NCI-H2107 (cell line): ENCODE data around the gene DMXL1.
"Not testable (repeated sequence)": the region's sequence is repeated elsewhere in the genome, so short reads cannot be mapped to it uniquely, and the experiment has no call there.

Experiments
- DNase-seq: peaks from one replicate; lab custom pipeline; 2025; lab: John Stamatoyannopoulos, UW

Gene DMXL1

GRCh38 chr5:119063579-119064379 is 7.1 kb upstream of the DMXL1 start:
- no peak for DNase-seq

- DNase-seq = no peak
Observed at GRCh38 chr5:119067450-119067849, 3.4 kb upstream of the DMXL1 start.

DNA sequence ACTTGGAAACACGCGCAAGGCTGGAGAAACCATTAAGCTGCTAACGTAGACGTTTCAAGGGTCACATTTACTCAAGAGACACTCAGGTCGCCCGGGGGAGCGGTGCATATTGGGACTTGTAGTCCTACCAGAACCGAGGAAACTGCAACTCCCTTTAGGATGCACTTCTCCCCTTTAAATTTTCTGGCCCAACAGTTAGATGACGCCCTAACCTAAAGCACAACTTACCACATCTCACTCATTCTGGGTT is 384 bp upstream of the DMXL1 start:
- DNase-seq = peak; percentile 47

GRCh38 chr5:119071561-119071995 is 691 bp downstream of the DMXL1 start:
- no peak for DNase-seq

- DNase-seq = no peak
Observed at GRCh38 chr5:119072496-119072895, 1.6 kb downstream of the DMXL1 start.

GRCh38 chr5:119073746-119074337 is 3.0 kb downstream of the DMXL1 start:
- DNase-seq = not testable (repeated sequence)

DNA sequence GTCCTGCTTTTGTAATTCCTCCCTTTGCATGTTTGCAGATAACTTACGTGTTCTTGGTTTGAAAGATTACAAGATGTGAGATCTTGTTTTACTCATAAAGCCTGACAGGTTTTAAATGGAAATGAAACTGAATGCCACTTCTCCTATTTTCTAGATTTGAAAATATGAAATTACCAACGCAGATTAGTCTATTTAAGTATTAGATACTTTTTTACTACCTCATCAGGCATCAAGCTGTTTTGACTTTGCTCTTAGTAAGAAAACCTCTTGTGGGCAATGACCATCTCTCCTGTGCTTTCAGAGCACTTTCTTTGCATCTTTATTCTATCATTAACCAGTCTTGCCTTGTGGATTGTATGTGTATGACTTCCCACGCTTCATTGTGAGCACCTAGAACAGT is 3.5 kb downstream of the DMXL1 start:
- no peak for DNase-seq

- not testable (repeated sequence) for DNase-seq
Observed at GRCh38 chr5:119075269-119075668, 4.4 kb downstream of the DMXL1 start.

DNA sequence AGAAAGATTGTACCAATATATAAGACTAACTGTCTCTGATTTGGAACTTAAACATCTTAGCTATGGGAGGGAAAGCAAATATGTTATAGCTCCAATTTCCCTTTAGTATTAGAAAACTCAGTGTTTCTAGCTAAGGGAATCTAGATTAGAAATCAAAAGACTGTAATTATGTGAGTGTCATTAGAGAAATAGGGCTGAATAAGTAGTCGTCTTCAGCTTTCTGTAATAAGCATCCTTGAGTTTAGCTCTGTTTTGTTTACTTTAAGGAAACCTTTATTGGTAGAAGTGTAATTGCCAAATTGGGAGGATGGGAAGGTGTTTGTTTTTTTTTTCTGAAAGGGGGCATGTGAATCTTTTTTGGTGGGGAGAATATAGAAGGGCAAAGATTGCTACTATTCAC is 5.2 kb downstream of the DMXL1 start:
- DNase-seq = no peak

GRCh38 chr5:119077444-119077843 is 6.6 kb downstream of the DMXL1 start:
- no peak for DNase-seq

DNA sequence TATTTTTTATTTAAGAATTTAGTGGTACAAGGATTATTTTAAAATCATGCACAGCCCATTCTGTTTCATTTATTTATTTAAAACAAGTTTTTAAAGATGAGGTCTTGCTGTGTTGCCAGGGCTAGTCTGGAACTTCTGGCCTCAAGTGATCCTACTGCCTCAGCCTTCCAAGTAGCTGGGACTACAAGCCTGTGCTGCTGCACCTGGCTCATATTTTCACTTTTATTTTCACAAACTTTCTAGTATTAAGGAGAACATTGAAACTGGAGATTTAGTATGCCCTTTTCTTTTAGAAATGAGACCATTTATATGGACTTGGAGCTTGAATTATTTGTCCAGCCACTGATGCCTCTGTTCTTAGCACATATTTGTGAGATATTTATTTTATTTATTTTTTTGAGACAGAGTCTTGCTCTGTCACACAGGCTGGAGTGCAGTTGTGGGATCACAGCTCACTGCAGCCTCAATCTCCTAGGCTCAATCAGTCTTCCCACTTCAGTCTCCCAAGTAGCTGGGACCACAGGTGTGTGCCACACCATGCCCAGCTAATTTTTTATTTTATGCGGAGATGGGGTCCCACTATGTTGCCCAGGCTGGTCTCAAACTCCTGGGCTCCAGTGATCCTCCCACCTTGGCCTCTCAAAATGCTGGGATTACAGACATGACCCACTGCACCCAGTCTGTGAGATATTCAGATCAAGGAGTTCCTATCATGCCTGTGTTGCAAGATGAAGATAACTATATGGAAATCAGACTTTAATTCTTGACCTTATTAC is 7.4 kb downstream of the DMXL1 start:
- DNase-seq = no peak

DNA sequence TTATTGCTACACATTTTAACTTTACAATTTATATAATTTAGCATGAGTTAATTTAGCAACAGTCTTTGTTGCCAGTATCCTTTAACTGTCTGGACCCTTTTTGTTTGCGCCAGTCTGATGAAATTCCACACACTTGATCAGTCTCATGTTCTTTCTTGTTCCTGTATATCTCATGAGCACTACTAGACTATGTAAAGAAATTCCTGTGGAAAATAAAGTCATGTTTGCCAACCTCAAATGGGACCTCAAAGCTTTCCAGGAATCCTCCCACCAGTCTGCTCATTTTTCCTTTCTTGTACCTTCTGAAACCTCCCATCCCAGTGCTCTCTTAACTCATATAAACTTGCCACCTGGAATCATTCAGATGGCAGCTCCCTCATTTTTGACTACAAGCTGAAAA is 8.0 kb downstream of the DMXL1 start:
- no peak for DNase-seq

DNA sequence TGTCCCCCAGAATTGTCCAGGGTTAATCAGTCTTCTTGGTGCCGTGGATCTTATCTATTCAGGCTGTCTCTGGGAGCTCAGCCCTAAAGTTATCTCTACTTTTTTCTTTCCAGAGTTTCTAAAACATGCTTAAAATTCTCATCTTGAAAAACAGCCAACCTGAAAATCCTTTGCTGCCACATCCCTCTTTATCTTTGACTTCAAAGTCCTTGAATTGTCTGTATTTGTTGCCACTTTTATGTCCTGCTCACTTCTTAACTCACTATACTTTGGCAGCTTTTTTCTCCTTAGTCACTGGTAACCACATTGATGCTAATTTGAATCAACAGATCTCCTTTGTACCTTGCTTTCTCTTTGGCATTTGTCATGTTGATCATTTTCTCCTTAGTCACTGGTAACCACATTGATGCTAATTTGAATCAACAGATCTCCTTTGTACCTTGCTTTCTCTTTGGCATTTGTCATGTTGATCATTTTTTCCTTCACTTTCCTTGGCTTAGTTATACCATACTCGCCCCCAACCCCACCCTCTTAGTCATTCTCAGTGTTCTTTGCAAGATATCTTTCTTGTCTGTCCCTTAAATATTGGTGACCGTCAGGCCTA is 8.5 kb downstream of the DMXL1 start:
- DNase-seq = no peak

- no peak for DNase-seq
Observed at GRCh38 chr5:119080936-119081335, 10.0 kb downstream of the DMXL1 start.

- no peak for DNase-seq
Observed at GRCh38 chr5:119082691-119083090, 11.8 kb downstream of the DMXL1 start.

DNA sequence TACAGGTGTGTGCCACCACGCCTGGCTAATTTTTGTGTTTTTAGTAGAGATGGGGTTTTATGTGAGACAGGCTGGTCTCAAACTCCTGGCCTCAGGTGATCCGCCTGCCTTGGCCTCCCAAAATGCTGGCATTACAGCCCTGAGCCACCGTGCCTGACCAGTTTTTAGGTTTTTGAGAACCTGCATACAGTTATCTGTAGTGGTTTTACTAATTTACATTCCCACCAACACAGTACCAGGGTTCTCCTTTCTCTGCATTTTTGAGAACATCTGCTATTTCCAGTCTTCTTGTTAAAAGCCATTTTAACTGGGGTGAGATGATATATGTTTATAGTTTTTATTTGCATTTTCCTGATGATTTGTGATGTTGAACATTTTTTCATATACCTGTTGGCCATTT is 12.8 kb downstream of the DMXL1 start:
- no peak for DNase-seq

- no peak for DNase-seq
Observed at GRCh38 chr5:119088438-119088837, 17.6 kb downstream of the DMXL1 start.

DNA sequence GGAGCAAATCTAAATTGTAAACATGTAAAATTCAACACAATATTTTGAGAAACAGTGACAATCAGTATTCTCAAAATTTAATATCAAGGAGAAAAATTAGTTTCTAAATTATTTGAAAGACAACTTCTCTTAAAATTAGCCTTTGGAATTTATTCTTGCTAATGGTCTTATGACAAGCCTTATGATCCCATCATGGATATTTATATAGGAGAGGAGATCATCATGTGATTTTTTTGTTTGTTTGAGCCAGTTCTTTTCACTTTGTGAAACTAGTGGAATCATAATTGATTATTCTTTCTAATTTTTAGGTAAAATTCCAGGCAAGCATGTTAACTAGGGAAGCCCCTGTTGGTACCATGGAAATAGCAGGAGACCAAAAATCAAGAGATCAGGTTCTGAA is 24.7 kb downstream of the DMXL1 start:
- DNase-seq = no peak

GRCh38 chr5:119105971-119106370 is 35.1 kb downstream of the DMXL1 start:
- no peak for DNase-seq

- no peak for DNase-seq
Observed at GRCh38 chr5:119112151-119112550, 41.3 kb downstream of the DMXL1 start.

DNA sequence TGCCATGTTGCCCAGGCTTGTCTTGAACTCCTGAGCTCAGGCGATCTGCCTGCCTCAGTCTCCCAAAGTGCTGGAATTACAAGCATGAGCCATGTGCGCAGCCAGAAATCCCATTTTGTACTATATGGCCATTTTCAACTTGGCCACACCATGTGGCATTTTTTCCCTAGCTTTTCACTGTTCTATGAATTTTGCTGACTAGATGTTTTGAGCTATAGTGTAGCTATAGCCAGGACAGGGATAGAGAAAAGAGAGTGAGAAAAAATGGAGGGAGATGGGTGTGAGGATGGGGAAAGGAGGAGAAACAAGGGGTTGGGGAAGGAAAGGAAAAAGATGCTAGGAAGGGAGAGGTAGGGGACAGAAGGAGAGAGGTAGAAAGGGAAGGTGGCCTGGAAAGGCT is 46.4 kb downstream of the DMXL1 start:
- DNase-seq = no peak

DNA sequence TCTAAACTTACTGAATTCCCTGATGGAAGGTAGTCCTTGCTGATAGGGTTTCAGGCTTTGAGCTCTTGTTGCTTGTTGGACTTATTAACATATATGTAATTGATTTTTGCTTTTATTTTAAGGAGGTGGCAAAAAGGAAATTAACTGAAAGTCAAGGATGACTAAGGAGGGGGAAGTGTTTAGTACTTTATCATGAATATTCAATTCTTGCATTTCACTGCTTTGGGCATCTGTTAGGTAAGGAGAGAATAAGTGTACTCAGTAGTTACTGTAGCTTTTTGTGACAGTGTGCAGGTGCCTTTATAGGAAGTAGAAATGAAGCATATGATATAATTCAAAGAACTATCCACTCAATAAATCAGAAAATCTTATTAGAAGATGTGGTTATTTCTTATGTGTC is 47.1 kb downstream of the DMXL1 start:
- DNase-seq = no peak

DNA sequence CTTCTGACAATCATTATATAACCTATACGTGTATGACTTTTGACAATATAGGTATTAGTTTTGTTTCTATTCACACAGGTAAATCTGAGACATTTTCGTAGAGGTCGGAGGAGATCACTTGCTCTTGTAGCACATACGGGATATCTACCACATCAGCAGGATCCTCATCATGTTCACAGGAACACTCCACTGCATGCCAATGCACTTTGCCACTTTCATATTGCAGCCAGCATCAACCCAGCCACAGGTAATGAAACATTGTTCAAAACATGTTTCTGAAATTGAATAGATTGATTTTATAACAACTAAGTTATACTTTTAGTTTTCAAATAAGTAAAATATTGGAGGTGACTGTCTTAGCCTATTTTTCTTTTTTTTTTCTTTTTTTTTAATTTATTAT is 50.0 kb downstream of the DMXL1 start:
- no peak for DNase-seq
